Measurements from ENCODE around the gene C1orf210.

C1orf210 gene

GRCh38 chr1:43285269-43285990 lies at the start of gene C1orf210:
C1orf210 (minus strand) TSS chr1:43285581; CDS start chr1:43283270, 2,311 bp downstream.
- DNase-seq = peak; percentile 100

- DNase-seq = no peak
These were observed 49.2 kb upstream of the C1orf210 start for GRCh38 chr1:43334453-43335205.

- peak; percentile 46 for DNase-seq
These were observed 46.3 kb upstream of the C1orf210 start for GRCh38 chr1:43331688-43332087.

- DNase-seq = peak; percentile 34
These were observed 44.8 kb upstream of the C1orf210 start for GRCh38 chr1:43329995-43330751.

- no peak for DNase-seq
These were observed 42.3 kb upstream of the C1orf210 start for GRCh38 chr1:43327549-43328292.

GRCh38 chr1:43325381-43325780 lies 40.0 kb upstream of the C1orf210 start:
- DNase-seq = no peak

- no peak for DNase-seq
These were observed 39.4 kb upstream of the C1orf210 start for GRCh38 chr1:43324810-43325209.

GRCh38 chr1:43322506-43322905 lies 37.1 kb upstream of the C1orf210 start:
- no peak for DNase-seq

- no peak for DNase-seq
These were observed 36.0 kb upstream of the C1orf210 start for GRCh38 chr1:43321331-43321891.

- DNase-seq = no peak
These were observed 34.4 kb upstream of the C1orf210 start for GRCh38 chr1:43319766-43320165.

- DNase-seq = no peak
These were observed 33.9 kb upstream of the C1orf210 start for GRCh38 chr1:43319288-43319687.

- no peak for DNase-seq
These were observed 33.5 kb upstream of the C1orf210 start for GRCh38 chr1:43318831-43319230.

GRCh38 chr1:43317817-43318471 lies 32.6 kb upstream of the C1orf210 start:
- DNase-seq = peak; percentile 42

- no peak for DNase-seq
These were observed 31.5 kb upstream of the C1orf210 start for GRCh38 chr1:43316738-43317520.

GRCh38 chr1:43315963-43316737 lies 30.8 kb upstream of the C1orf210 start:
- no peak for DNase-seq

GRCh38 chr1:43315481-43315880 lies 30.1 kb upstream of the C1orf210 start:
- no peak for DNase-seq

- DNase-seq = no peak
These were observed 28.9 kb upstream of the C1orf210 start for GRCh38 chr1:43314233-43314632.

GRCh38 chr1:43313771-43314170 lies 28.4 kb upstream of the C1orf210 start:
- no peak for DNase-seq

GRCh38 chr1:43312663-43313515 lies 27.5 kb upstream of the C1orf210 start:
- DNase-seq = no peak
